RWPE1 (cell line): Measurements from ENCODE around the gene PASK.

Source experiments
- CTCF ChIA-PET: fragments of 350-600 bp; sonication (Branson Sonifier 250); formaldehyde crosslinking; extraction: SDS; loops from one replicate; lab custom pipeline; 2021; lab: Yijun Ruan, JAX
- POLR2A ChIA-PET: fragments of 400-600 bp; formaldehyde crosslinking; extraction: SDS; loops from one replicate; lab custom pipeline; 2020; ENCODE audit warnings: antibody characterized with exemption; ENCODE audit not compliant: low non-redundant PET; lab: Yijun Ruan, JAX
- DNase-seq: peaks from one replicate; pipeline ENCODE4 v3.0.0; 2012; ENCODE audit warnings: low spot score
- H3K27ac ChIP-seq: fragments of 450-650 bp; 2 replicates; pipeline ENCODE4 v1.5.1; 2017
- TF ChIP-seq, protein P1 (sequence below): fragments of 450-650 bp; conservative IDR thresholded peaks from 2 replicates; pipeline ENCODE4 v1.5.1; 2017; ENCODE audit warnings: low read depth, mild to moderate bottlenecking

Gene PASK

DNA sequence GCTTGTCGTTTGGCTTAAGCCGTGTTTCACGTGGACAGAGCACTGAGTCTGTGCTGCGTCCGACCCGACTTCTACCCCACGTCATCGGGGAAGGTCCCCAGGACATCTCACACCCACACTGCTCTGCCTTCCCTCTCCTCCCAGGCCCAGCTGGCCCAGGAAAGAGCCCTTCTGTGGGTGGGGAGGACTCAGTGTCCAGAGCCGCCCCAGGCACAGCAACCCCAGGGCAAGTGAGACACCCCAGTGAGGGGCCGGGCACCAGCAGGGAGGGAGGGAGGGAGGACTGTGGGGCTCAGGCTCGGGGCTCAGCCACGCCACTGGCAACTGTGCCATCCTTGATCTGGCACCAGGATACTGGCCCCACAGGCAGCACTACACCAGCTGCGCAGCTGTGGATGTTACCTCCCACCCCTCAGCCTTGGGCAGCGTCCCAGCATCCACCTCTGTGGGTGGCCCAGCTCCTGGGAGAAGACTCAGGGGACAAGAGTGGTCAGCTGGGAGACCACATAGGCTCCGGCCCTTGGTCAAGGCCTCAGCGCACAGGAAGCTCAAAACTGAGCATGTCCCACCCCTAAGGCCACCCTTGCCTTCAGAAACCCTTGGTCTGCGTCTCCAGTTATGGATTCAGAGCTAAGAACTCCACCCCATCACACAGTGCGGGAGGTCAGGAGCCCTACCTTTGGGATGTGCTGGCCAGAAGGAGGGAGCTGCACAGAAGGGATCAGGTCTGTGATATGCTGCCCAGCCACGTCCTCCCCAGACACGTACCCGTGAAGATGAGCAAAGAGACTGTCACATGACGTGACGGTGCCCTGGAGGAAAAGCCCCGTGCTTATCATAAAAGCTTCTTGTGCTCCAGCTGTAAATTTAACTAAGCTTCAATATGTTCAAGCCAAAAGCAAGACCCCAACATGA lies 11.7 kb downstream of the PASK start:
- H3K27ac ChIP-seq: no peak overlapping the region
- ChIA-PET POLR2A (no interaction called here), CTCF (interaction anchor here (0.6 to 1.0 kb wide), 4 partner anchors 8 to 365 kb away, joined by 3 to 9 read pairs (median 3); partner anchors contain the start of gene MTERF4)
- DNase-seq: no peak
- TF ChIP-seq, protein P1, sequence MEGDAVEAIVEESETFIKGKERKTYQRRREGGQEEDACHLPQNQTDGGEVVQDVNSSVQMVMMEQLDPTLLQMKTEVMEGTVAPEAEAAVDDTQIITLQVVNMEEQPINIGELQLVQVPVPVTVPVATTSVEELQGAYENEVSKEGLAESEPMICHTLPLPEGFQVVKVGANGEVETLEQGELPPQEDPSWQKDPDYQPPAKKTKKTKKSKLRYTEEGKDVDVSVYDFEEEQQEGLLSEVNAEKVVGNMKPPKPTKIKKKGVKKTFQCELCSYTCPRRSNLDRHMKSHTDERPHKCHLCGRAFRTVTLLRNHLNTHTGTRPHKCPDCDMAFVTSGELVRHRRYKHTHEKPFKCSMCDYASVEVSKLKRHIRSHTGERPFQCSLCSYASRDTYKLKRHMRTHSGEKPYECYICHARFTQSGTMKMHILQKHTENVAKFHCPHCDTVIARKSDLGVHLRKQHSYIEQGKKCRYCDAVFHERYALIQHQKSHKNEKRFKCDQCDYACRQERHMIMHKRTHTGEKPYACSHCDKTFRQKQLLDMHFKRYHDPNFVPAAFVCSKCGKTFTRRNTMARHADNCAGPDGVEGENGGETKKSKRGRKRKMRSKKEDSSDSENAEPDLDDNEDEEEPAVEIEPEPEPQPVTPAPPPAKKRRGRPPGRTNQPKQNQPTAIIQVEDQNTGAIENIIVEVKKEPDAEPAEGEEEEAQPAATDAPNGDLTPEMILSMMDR: no peak

DNA sequence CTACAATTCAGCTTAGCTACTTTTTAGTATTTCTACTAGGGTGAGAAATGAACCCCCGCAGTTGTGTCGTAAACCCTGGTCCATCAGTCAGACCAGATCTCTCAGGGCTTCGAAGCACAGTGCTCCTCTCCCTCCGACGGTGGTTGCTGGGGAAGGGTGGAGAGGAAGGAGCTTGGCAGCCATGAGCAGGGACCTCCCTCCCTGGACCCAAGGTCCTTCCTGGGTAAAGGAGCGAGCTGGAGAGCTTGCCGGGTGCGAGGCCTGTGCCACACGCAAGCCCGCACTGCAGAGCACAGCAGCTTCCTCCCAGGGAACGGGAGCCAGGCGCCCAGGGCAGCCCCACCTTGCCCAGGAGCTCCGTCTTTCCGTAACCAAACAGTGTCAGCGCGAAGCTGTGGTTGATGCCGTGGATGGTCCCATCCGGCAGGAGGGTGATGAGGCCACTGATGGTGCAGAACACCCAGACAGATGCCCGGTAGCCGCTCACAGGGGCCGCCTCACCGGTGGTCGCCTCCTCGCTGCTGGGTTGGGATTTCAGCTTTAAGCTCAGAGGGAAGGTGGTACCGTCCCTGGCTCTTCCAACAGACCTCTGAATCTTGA lies 12.5 kb downstream of the PASK start:
- H3K27ac ChIP-seq: no peak overlapping the region
- TF ChIP-seq, protein P1: no peak
- CTCF ChIA-PET: interaction anchor here (0.7 to 1.0 kb wide), 3 partner anchors 9 to 243 kb away, joined by 3 to 9 read pairs (median 3); partner anchors contain the start of gene MTERF4

DNA sequence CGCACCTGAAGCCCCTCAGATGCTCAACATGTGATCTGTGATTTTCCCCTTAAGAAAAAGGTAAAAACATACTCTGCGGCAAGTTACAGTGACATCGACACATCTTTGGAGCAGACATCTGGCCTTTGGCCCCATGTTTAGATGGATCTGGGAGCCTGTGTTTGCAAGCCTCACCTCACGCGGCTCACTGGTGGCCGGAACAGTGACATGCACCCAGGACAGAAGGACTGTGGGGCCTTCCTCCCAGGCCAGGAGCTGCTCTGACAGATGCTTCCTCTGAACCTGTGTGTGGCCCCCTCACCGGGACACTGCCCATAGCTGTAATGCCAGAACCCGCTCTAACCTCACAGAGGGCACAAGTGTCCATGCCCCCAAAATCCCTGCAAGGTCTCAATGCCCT lies 13.1 kb downstream of the PASK start:
- no peak overlapping the region for H3K27ac ChIP-seq
- CTCF ChIA-PET: interaction anchor here (1.0 kb wide), 1 partner anchor 10 kb away, joined by 3 read pairs; no protein-coding TSS in a partner anchor

More for the DNA sequence above, 12.5 kb downstream of the PASK start:
- POLR2A ChIA-PET: no interaction called here
- DNase-seq: no peak

DNA sequence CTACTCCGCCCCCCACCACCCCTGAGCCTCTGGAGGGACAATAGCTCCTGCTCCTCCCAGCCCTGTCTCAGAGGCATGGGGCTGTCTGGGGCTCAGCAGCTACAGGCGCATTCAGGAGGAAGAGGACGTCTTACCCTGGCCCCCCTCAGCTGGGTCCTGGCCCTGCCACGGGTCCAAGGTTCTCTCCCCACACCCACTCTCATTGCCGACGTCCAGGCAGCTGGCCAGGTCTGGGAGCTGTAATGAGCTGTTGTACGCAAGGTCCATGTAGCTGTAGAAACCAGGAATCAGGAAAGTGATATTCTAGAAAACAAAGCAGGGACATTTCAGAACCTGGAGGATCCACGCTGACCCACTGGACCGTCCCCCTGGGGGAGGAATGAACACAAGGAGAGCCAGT lies 13.5 kb downstream of the PASK start:
- no peak for DNase-seq
- ChIA-PET POLR2A (no interaction called here), CTCF (interaction anchor here (0.6 kb wide), 1 partner anchor 90 kb away, joined by 6 read pairs; no protein-coding TSS in a partner anchor)
- no peak overlapping the region for H3K27ac ChIP-seq
- TF ChIP-seq, protein P1: no peak

More for the DNA sequence above, 13.1 kb downstream of the PASK start:
- TF ChIP-seq, protein P1: no peak
- POLR2A ChIA-PET: no interaction called here
- no peak for DNase-seq

DNA sequence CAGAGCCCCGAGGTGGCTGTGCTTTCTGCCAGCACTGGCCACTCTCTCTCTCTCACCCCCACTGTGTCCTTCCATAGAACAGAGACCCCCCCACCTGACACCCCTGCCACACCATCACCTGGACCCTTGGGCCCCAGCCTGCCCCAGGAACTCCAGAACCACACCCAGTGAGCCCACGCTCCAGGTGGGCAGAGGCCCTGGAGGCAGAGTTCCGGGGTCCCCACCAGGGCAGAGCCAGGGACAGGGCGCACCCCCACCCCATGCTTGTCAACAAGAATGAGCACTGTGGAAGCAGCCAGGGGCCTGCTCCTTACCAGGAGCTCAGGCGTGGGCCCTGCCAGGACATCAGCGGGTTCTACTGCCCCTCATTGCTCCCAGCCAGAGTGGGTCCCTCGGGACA lies 14.6 kb downstream of the PASK start:
- no peak for DNase-seq
- POLR2A ChIA-PET: no interaction called here
- CTCF ChIA-PET: interaction anchor here (1.1 kb wide), 1 partner anchor 10 kb away, joined by 3 read pairs; no protein-coding TSS in a partner anchor
- TF ChIP-seq, protein P1: no peak
- H3K27ac ChIP-seq: no peak overlapping the region

DNA sequence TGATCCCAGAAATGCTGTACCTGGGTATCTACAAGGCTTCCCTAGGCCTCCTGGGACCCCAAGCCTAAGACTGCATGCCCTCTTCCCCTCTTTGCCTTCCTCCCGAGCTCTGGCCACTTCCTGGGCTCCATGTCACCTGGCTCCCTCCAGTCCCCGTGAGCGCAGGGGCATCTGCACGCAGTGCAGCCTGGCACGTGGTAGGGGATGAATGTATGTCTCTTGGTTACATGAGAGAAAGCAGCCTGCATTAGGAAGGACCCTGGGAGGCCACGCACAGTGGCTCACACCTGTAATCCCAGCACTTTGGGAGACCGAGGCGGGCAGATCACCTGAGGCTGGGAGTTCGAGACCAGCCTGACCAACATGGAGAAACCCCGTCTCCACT lies 15.8 kb downstream of the PASK start:
- no peak overlapping the region for H3K27ac ChIP-seq
- CTCF ChIA-PET: interaction anchor here (1.1 kb wide), 1 partner anchor 11 kb away, joined by 3 read pairs; no protein-coding TSS in a partner anchor
- POLR2A ChIA-PET: no interaction called here
- TF ChIP-seq, protein P1: no peak
- DNase-seq: no peak
